Transverse colon (tissue), 4 donors: ENCODE measurements around the gene TIAL1. TPM values are rescaled to one million over a fixed set of nuclear protein-coding genes. Genes with fewer than 3 reads are reported as not detected.
"Not testable (repeated sequence)": the region's sequence is repeated elsewhere in the genome, so short reads cannot be mapped to it uniquely, and the experiment has no call there.

Experiments used
- DNase-seq: peaks from one replicate; pipeline ENCODE4 v3.0.0-alpha.2; 2019
- H3K27ac ChIP-seq, 4 donors: fragments of 200-600 bp; sonication (generic); 2 replicates each; pipeline ENCODE4 v1.5.1; 2016 to 2018; ENCODE audit warnings: inconsistent platforms in 4 of 4
- H3K27me3 ChIP-seq: fragments of 200-600 bp; sonication (generic); 2 replicates; pipeline ENCODE4 v1.5.1; 2017; ENCODE audit warnings: inconsistent platforms
- H3K36me3 ChIP-seq, 4 donors: fragments of 200-600 bp; sonication (generic); 2 replicates each; pipeline ENCODE4 v1.5.1; 2017 to 2019; ENCODE audit warnings: inconsistent platforms in 4 of 4
- H3K4me1 ChIP-seq, 4 donors: fragments of 200-600 bp; sonication (generic); 2 replicates each; pipeline ENCODE4 v1.5.1; 2017 to 2020; ENCODE audit warnings: inconsistent platforms in 4 of 4
- H3K4me3 ChIP-seq, 4 donors: fragments of 200-600 bp; sonication (generic); 1 replicate in 1 of 4; 2 replicates in 3 of 4; pipeline versions ENCODE4 v1.5.1 to v1.6.1; 2017 to 2019; ENCODE audit warnings: inconsistent platforms in 4 of 4
- H3K9me3 ChIP-seq, 2 donors: fragments of 200-600 bp; sonication (generic); 2 replicates each; pipeline ENCODE4 v1.5.1; 2017 to 2019; ENCODE audit warnings: inconsistent platforms in 2 of 2
- EP300 ChIP-seq: sonication (generic); formaldehyde crosslinking; IDR thresholded peaks from one replicate; pipeline ENCODE4 v1.6.1; 2017; ENCODE audit warnings: antibody characterized with exemption, low read depth
- POLR2A ChIP-seq: fragments of 450-650 bp; IDR thresholded peaks from one replicate; pipeline ENCODE4 v1.6.1; 2016; ENCODE audit warnings: antibody characterized with exemption, mild to moderate bottlenecking, moderate library complexity
- POLR2AphosphoS5 ChIP-seq, 3 donors: sonication (generic); formaldehyde crosslinking; IDR thresholded peaks; one replicate each; pipeline ENCODE4 v1.6.1; 2016; ENCODE audit warnings: antibody characterized with exemption in 3 of 3
- WGBS, 2 donors: methylation state at CpG; one replicate each; pipeline ENCODE4 v1.1.5; 2018; ENCODE audit warnings: low coverage in 1 of 2; 5-methylcytosine and 5-hydroxymethylcytosine counted together
- in situ Hi-C, 4 donors: fragments of 200-750 bp; cut with MboI; loops; one replicate each; pipeline versions ENCODE4 v1.15.0 to v1.15.1; 2017; ENCODE audit warnings: low sequenced_read_pairs in 3 of 4, low pct_ligation_motif_present in 1 of 4, low pct_unique_long_range_greater_than_20kb in 1 of 4
- intact Hi-C: fragments of 100-400 bp; cut with DNase I; formaldehyde crosslinking; loops from one replicate; pipeline ENCODE4 v1.15.1; 2023; ENCODE audit warnings: low total_unique reads
- total RNA-seq, 4 donors: library from RNA; depleted of rRNA; stranded (reverse); fragments of >200 nt; gene quantifications; one replicate each; pipeline ENCODE4 v1.1.0, GENCODE V29; 2016
- TF ChIP-seq, protein P1 (sequence below), 5 experiments: fragments of 200-600 bp in 3 of 5; fragments of 450-650 bp in 2 of 5; sonication (generic) in 3 of 5; IDR thresholded peaks; 1 replicate in 2 of 5; 2 replicates in 3 of 5; pipeline ENCODE4 v1.5.1; 2016 to 2017; ENCODE audit warnings: antibody characterized with exemption in 5 of 5, inconsistent platforms in 3 of 5, mild to moderate bottlenecking in 2 of 5, moderate library complexity in 1 of 5

TIAL1 gene
- total RNA-seq, 4 donors from 2014 or later: 35.2 to 117 (median 66.7) TPM

DNA sequence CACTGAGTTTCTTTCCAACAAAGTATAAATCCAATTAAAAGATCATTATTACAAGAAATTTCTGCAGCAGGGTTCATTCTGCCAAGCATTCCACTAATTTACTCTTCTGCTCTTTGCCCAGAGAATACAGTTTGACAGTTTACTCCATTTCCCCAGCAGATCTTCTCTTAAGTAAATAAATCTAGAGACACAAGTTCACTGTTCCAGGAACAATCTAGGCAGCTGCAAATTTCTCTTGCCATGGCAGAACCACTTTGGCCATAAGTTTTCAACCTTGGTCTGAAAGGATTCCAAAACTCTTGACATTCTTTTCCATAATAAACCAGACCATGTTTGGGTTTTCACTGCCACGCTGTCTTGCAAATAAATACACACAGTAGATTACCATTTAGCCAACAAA is 65.7 kb downstream of the TIAL1 start:
- TF ChIP-seq, protein P1, sequence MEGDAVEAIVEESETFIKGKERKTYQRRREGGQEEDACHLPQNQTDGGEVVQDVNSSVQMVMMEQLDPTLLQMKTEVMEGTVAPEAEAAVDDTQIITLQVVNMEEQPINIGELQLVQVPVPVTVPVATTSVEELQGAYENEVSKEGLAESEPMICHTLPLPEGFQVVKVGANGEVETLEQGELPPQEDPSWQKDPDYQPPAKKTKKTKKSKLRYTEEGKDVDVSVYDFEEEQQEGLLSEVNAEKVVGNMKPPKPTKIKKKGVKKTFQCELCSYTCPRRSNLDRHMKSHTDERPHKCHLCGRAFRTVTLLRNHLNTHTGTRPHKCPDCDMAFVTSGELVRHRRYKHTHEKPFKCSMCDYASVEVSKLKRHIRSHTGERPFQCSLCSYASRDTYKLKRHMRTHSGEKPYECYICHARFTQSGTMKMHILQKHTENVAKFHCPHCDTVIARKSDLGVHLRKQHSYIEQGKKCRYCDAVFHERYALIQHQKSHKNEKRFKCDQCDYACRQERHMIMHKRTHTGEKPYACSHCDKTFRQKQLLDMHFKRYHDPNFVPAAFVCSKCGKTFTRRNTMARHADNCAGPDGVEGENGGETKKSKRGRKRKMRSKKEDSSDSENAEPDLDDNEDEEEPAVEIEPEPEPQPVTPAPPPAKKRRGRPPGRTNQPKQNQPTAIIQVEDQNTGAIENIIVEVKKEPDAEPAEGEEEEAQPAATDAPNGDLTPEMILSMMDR (IDR thresholded peaks at IDR 0.05): no peak
- TF ChIP-seq POLR2AphosphoS5 (IDR thresholded peaks at IDR 0.05) (peak in 1 of 3 donors; percentile 54), POLR2A (no peak)
- in situ Hi-C loops (no loop called here), intact Hi-C loops (no loop called here)
- H3K27ac ChIP-seq: peak overlapping the region; percentile 12 to 95 (median 63)
- H3K9me3 ChIP-seq: no peaks in the 10 kb centered on the region
- WGBS, 2 donors: 14 to 35% methylated on average over 1 of the region's 1 CpG
- no peak overlapping the region for H3K4me3 ChIP-seq
- H3K4me1 ChIP-seq: peaks cover 10 to 72% (median 22%) of the 10 kb centered on the region in 4 donors
- no peaks in the 10 kb centered on the region for H3K27me3 ChIP-seq
- H3K36me3 ChIP-seq: no peaks in the 10 kb centered on the region
- DNase-seq: no peak

DNA sequence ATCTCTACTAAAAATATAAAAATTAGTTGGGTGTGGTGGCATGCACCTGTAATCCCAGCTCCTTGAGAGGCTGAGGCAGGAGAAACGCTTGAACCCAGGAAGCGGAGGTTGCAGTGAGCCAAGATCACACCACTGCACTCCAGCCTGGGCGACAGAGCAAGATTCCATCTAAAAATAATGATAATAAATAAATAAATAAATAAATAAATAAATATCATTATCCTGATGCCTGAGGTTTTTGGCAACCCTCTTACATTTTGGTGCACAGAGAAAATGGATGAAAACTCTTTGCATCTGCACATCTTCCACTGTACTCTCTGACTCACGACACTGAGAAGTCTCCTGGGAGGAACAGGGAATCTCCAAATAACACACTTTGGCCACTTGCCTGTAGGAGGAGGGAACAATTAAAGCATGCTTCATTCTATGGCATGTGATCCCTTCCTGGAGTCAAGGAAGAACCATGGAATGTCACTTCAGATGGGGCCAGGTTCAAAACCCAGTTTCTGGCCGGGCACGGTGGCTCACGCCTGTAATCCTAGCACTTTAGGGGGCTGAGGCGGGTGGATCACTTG is 68.0 kb downstream of the TIAL1 start:
- 69 to 86% methylated on average over 5 to 8 of the region's 8 CpGs for WGBS, 2 donors
- H3K4me3 ChIP-seq, H3K27me3 ChIP-seq, DNase-seq, H3K36me3 ChIP-seq, intact Hi-C loops, H3K9me3 ChIP-seq, in situ Hi-C loops: not testable (repeated sequence)
- Histone ChIP-seq H3K27ac (peak overlapping the region in 3 of 4 donors; percentile 20 to 95 (median 63)), H3K4me1 (peaks cover 10 to 60% (median 20%) of the 10 kb centered on the region in 4 donors)

DNA sequence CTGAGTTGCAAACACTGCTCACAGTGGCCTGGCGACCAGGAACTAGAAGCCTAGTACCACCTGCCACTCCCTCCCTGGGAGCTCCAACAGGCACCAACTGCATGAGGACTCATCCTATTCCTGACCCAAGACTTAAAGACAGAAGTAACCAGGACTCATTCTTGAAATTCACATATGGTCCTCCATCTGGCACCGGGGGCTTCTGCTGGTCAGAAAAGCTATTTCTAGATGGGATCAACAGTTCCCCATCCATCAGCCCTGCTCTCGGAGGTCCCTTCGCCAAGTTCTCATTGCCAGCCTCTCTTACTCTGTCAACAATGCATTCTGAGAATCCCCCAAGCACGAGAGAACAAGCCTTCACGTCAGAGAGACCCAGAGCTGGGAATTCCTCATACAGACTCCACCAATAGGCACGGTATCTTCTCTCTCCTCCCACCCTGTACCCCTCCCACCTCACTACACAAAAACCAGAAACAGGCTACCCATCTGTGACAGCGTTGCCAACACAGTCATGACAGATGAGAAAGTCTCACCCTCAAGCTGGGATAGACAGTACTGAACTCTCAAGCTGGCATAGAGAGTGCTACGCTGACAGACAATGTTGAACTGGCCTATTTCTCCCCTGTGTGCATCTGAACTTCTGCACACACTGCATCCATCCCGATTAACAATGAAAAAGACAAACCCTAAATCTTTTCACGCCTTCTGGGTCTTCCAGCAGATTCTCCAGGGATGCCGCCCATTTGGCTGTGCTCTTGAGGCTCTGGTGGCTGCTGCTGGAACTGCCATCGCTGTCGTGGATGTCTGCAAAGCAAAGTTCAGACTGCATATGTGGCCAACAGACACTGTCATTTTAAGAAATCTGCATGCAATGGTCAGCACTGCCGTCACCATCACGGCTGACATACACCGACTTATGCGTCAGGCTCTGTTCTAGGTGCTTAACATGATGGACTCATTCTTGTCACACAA is 69.9 kb downstream of the TIAL1 start:
- Histone ChIP-seq H3K27ac (peak overlapping the region in 3 of 4 donors; percentile 24 to 31 (median 26)), H3K4me3 (no peak overlapping the region), H3K36me3 (no peaks in the 10 kb centered on the region), H3K4me1 (peaks cover 10 to 42% (median 16%) of the 10 kb centered on the region in 4 donors), H3K9me3 (no peaks in the 10 kb centered on the region), H3K27me3 (no peaks in the 10 kb centered on the region)
- DNase-seq: no peak
- TF ChIP-seq POLR2AphosphoS5 (IDR thresholded peaks at IDR 0.05) (no peak), POLR2A (no peak), EP300 (no peak)
- TF ChIP-seq, protein P1 (IDR thresholded peaks at IDR 0.05): no peak
- intact Hi-C loops: no loop called here
- in situ Hi-C loops: no loop called here
- 71 to 74% methylated on average over 3 to 18 of the region's 18 CpGs for WGBS, 2 donors

DNA sequence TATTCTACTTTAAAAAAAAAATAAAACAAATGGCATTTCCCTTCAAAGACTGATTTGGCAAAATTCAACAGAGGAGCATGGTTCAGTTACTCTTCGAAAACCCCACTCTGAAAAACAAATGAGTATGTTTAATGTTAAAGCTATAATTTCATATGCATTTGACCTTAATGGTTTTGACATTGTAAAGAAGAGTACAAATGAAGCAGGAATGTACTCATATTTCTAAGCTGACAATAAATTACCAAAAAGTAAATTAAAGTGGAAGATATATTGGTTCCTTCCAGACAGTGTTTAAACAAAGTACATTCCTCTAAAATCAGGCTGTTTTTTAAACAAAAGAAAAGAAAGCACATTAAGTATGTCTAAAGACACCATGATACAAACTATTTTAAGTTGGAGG is 70.6 kb downstream of the TIAL1 start:
- in situ Hi-C loops: no loop called here
- Histone ChIP-seq H3K4me3 (no peak overlapping the region), H3K27me3 (no peaks in the 10 kb centered on the region), H3K27ac (peak overlapping the region in 3 of 4 donors; percentile 24 to 31 (median 26)), H3K9me3 (no peaks in the 10 kb centered on the region), H3K36me3 (no peaks in the 10 kb centered on the region), H3K4me1 (peaks cover 4 to 34% (median 14%) of the 10 kb centered on the region in 4 donors)
- 71 to 89% methylated on average over 1 of the region's 1 CpG for WGBS, 2 donors
- no peak for TF ChIP-seq POLR2AphosphoS5 (IDR thresholded peaks at IDR 0.05)
- no peak for TF ChIP-seq EP300
- no peak for TF ChIP-seq POLR2A
- DNase-seq: no peak
- intact Hi-C loops: no loop called here

DNA sequence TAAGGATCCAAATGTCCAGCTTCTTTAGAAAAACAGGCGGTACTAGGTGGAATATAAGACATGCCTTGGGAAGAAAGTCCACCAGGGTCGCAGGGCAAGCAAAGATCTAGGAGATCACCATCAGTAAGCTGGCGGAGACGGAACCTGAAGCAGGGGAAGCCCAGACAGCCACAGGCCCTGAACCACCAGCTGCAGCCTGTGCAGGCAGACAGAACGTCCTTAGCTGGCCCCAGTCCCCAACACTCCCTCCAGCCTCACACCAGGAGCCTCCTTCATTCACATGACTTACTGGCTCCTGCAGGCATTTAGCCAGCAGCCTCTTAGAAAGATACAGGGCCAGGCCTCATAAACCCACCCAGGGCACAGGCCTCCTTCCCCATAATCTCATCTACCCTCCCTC is 71.6 kb downstream of the TIAL1 start:
- no peak for DNase-seq
- Histone ChIP-seq H3K36me3 (no peaks in the 10 kb centered on the region), H3K4me1 (peaks cover 0 to 25% (median 7%) of the 10 kb centered on the region in 4 donors), H3K4me3 (no peak overlapping the region), H3K9me3 (no peaks in the 10 kb centered on the region), H3K27ac (peak overlapping the region in 1 of 4 donors; percentile 18), H3K27me3 (no peaks in the 10 kb centered on the region)
- WGBS, 2 donors: 89 to 96% methylated on average over 4 to 5 of the region's 5 CpGs
- intact Hi-C loops (no loop called here), in situ Hi-C loops (no loop called here)
- TF ChIP-seq, protein P1 (IDR thresholded peaks at IDR 0.05): no peak
- TF ChIP-seq POLR2A: no peak
